ENCODE results near the gene TMEM125.

Gene TMEM125

GRCh38 chr1:43269627-43270375 is at the start of gene TMEM125:
TSS of gene TMEM125 (plus strand) at chr1:43269983. CDS start at chr1:43272723, 2,740 bp downstream.
- no peak for DNase-seq (ENCODE audit: low read depth in 3 of 3, low spot score in 1 of 3)

- DNase-seq (ENCODE audit: low read depth in 3 of 3, low spot score in 1 of 3), result no peak
These were observed 48.6 kb upstream of the TMEM125 start for GRCh38 chr1:43220905-43221778.

GRCh38 chr1:43221797-43222196 is 48.0 kb upstream of the TMEM125 start:
- DNase-seq (ENCODE audit: low read depth in 3 of 3, low spot score in 1 of 3), result no peak

- no peak for DNase-seq (ENCODE audit: low read depth in 3 of 3, low spot score in 1 of 3)
These were observed 46.9 kb upstream of the TMEM125 start for GRCh38 chr1:43222879-43223278.

- DNase-seq (ENCODE audit: low read depth in 3 of 3, low spot score in 1 of 3), result no peak
These were observed 44.6 kb upstream of the TMEM125 start for GRCh38 chr1:43225168-43225567.

GRCh38 chr1:43227143-43227764 is 42.5 kb upstream of the TMEM125 start:
- peak; percentile 47 to 85 (median 67) for DNase-seq (ENCODE audit: low read depth in 3 of 3, low spot score in 1 of 3)

- DNase-seq (ENCODE audit: low read depth in 3 of 3, low spot score in 1 of 3), result no peak
These were observed 39.7 kb upstream of the TMEM125 start for GRCh38 chr1:43229826-43230780.

- DNase-seq (ENCODE audit: low read depth in 3 of 3, low spot score in 1 of 3), result no peak
These were observed 37.7 kb upstream of the TMEM125 start for GRCh38 chr1:43232074-43232473.

GRCh38 chr1:43232482-43232881 is 37.3 kb upstream of the TMEM125 start:
- DNase-seq (ENCODE audit: low read depth in 3 of 3, low spot score in 1 of 3), result no peak

GRCh38 chr1:43233631-43234030 is 36.2 kb upstream of the TMEM125 start:
- DNase-seq (ENCODE audit: low read depth in 3 of 3, low spot score in 1 of 3), result no peak

GRCh38 chr1:43234267-43234666 is 35.5 kb upstream of the TMEM125 start:
- DNase-seq (ENCODE audit: low read depth in 3 of 3, low spot score in 1 of 3), result no peak

- no peak for DNase-seq (ENCODE audit: low read depth in 3 of 3, low spot score in 1 of 3)
These were observed 34.7 kb upstream of the TMEM125 start for GRCh38 chr1:43235040-43235439.

GRCh38 chr1:43235451-43236121 is 34.2 kb upstream of the TMEM125 start:
- DNase-seq (ENCODE audit: low read depth in 3 of 3, low spot score in 1 of 3), result no peak

GRCh38 chr1:43237121-43237520 is 32.7 kb upstream of the TMEM125 start:
- no peak for DNase-seq (ENCODE audit: low read depth in 3 of 3, low spot score in 1 of 3)

- no peak for DNase-seq (ENCODE audit: low read depth in 3 of 3, low spot score in 1 of 3)
These were observed 31.7 kb upstream of the TMEM125 start for GRCh38 chr1:43238085-43238484.

GRCh38 chr1:43238991-43239469 is 30.8 kb upstream of the TMEM125 start:
- DNase-seq (ENCODE audit: low read depth in 3 of 3, low spot score in 1 of 3), result no peak

- no peak for DNase-seq (ENCODE audit: low read depth in 3 of 3, low spot score in 1 of 3)
These were observed 30.3 kb upstream of the TMEM125 start for GRCh38 chr1:43239484-43239883.

- no peak for DNase-seq (ENCODE audit: low read depth in 3 of 3, low spot score in 1 of 3)
These were observed 28.4 kb upstream of the TMEM125 start for GRCh38 chr1:43241413-43241836.

- no peak for DNase-seq (ENCODE audit: low read depth in 3 of 3, low spot score in 1 of 3)
These were observed 26.5 kb upstream of the TMEM125 start for GRCh38 chr1:43243299-43243698.
